PFSK-1 (cell line): ENCODE data around the gene PAX8.

Source experiments
- POLR2AphosphoS5 ChIP-seq: IDR thresholded peaks from 2 replicates; pipeline ENCODE4 v1.6.1; 2012; ENCODE audit warnings: low read depth, mild to moderate bottlenecking, control low read depth, low read length, moderate library complexity
- REST ChIP-seq, 2 experiments: IDR thresholded peaks; 2 replicates each; pipeline versions ENCODE4 v1.6.1 to v1.8.0; 2011 to 2012; ENCODE audit warnings: low read depth in 2 of 2, low read length in 2 of 2, control low read depth in 1 of 2, inconsistent platforms in 1 of 2, mild to moderate bottlenecking in 1 of 2, moderate library complexity in 1 of 2; ENCODE audit not compliant: insufficient read depth in 1 of 2
- TAF1 ChIP-seq: IDR thresholded peaks from 2 replicates; pipeline ENCODE4 v1.6.1; 2012; ENCODE audit warnings: low read length, control low read depth, borderline replicate concordance; ENCODE audit not compliant: insufficient read depth

- TF ChIP-seq TAF1: no peak
- no peak for TF ChIP-seq POLR2AphosphoS5
- no peak for TF ChIP-seq REST (IDR thresholded peaks at IDR 0.05; ENCODE audit: insufficient read depth in 1 of 2, low read depth in 2 of 2, low read length in 2 of 2)
Measured at GRCh38 chr2:113276761-113277425, 1.8 kb downstream of the PAX8 start.
